H1 (cell line): ENCODE data around the gene GATB. TPM values are rescaled to one million over a fixed set of nuclear protein-coding genes. Genes with fewer than 3 reads are reported as not detected.

Experiments used
- BCL11A ChIP-seq, 2 experiments: IDR thresholded peaks; one replicate each; pipeline ENCODE4 v1.6.1; 2011; ENCODE audit warnings: low read depth in 2 of 2, low read length in 2 of 2, mild to moderate bottlenecking in 2 of 2
- HDAC2 ChIP-seq, 2 experiments: fragments of 300-600 bp in 1 of 2; sonication (generic) in 1 of 2; IDR thresholded peaks; 2 replicates each; pipeline ENCODE4 v1.6.1; 2011 to 2012; ENCODE audit warnings: low read depth in 2 of 2, low read length in 2 of 2, mild to moderate bottlenecking in 2 of 2, moderate library complexity in 2 of 2, borderline replicate concordance in 1 of 2, inconsistent platforms in 1 of 2
- JUND ChIP-seq: IDR thresholded peaks from 2 replicates; pipeline ENCODE4 v1.6.1; 2011; ENCODE audit warnings: mild to moderate bottlenecking, improper control_type of control experiment, low read length
- SIRT6 ChIP-seq: IDR thresholded peaks from one replicate; pipeline ENCODE4 v1.7.1; 2012; ENCODE audit warnings: low read length, inconsistent platforms
- polyA plus RNA-seq, 7 experiments: library from polyadenylated mRNA; depleted of rRNA in 3 of 7; stranded (reverse) in 5 of 7; unstranded in 2 of 7; fragments of >200 nt in 5 of 7; fragments of 200-250 nt in 2 of 7; gene quantifications; 1 replicate in 5 of 7; 2 replicates in 1 of 7; 4 replicates in 1 of 7; pipeline versions ENCODE4 v1.2.1 to v1.2.3, GENCODE V29; 2011 to 2013; ENCODE audit warnings: missing spikeins in 2 of 7, mixed read lengths in 2 of 7
- total RNA-seq: library from RNA; stranded (reverse); fragmentation: NEBNext Ultra II Directional; extraction: Animal tissue kit (Norgen Biotek cat#: 25700); gene quantifications from 2 replicates; pipeline ENCODE4 v1.2.1, GENCODE V29; 2021
- TF ChIP-seq, protein P1 (sequence below), 3 experiments: IDR thresholded peaks; 1 replicate in 2 of 3; 2 replicates in 1 of 3; pipeline versions ENCODE4 v1.5.1 to v1.6.1; 2011; ENCODE audit warnings: low read length in 3 of 3, mild to moderate bottlenecking in 3 of 3, inconsistent platforms in 2 of 3, low read depth in 1 of 3, moderate library complexity in 1 of 3; ENCODE audit not compliant: insufficient read depth in 1 of 3; ENCODE audit errors: control extremely low read depth in 1 of 3

GATB gene
- total and polyA plus RNA-seq, 2 of the 8 experiments (the other 6 are each of a cell fraction or from before 2014, with no cell fraction given), result 15.3 to 18.0 TPM

DNA sequence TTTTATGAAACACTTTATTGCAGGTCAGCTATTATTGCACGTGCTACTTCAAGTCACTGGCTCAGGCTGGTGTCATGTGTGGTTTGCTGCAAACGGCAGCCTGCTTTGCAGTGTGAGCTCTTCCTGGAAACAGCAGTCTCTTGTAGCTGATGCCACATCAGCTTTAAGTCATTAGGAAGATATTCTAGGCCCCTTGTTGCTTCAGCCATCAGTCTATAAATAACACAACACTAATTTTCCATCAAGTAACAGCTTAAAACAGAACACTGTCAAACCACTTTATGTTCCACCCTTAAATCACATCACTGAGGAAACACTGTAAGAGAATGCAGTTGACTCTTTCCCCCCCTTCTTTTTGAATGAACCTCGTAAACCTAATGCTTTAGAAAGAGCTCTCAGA, 93.8 kb downstream of the GATB start (continued):
- TF ChIP-seq JUND, result no peak
- TF ChIP-seq, protein P1, sequence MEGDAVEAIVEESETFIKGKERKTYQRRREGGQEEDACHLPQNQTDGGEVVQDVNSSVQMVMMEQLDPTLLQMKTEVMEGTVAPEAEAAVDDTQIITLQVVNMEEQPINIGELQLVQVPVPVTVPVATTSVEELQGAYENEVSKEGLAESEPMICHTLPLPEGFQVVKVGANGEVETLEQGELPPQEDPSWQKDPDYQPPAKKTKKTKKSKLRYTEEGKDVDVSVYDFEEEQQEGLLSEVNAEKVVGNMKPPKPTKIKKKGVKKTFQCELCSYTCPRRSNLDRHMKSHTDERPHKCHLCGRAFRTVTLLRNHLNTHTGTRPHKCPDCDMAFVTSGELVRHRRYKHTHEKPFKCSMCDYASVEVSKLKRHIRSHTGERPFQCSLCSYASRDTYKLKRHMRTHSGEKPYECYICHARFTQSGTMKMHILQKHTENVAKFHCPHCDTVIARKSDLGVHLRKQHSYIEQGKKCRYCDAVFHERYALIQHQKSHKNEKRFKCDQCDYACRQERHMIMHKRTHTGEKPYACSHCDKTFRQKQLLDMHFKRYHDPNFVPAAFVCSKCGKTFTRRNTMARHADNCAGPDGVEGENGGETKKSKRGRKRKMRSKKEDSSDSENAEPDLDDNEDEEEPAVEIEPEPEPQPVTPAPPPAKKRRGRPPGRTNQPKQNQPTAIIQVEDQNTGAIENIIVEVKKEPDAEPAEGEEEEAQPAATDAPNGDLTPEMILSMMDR (IDR thresholded peaks at IDR 0.05; ENCODE audit: control extremely low read depth in 1 of 3, insufficient read depth in 1 of 3, low read depth in 1 of 3, low read length in 3 of 3), result no peak
- TF ChIP-seq HDAC2 (IDR thresholded peaks at IDR 0.05; ENCODE audit: borderline replicate concordance in 1 of 2, low read depth in 2 of 2, low read length in 2 of 2), result no peak
- no peak for TF ChIP-seq SIRT6
- no peak for TF ChIP-seq BCL11A (IDR thresholded peaks at IDR 0.05; ENCODE audit: low read depth in 2 of 2, low read length in 2 of 2)
- TF ChIP-seq, all 59 proteins: peak for 0
